IMR-90 (cell line): ENCODE results near the gene NOL12.

Experiments
- FOS ChIP-seq: fragments of 150-350 bp; IDR thresholded peaks from 2 replicates; pipeline ENCODE4 v1.6.1; 2016; ENCODE audit warnings: low read depth, low read length
- MAZ ChIP-seq: IDR thresholded peaks from 2 replicates; pipeline ENCODE4 v1.6.1; 2012; ENCODE audit warnings: low read depth, mild to moderate bottlenecking, low read length, improper control_type of control experiment, moderate library complexity, borderline replicate concordance
- POLR2A ChIP-seq: IDR thresholded peaks from 2 replicates; pipeline ENCODE4 v1.6.1; 2012; ENCODE audit warnings: mild to moderate bottlenecking, low read depth, low read length
- RFX5 ChIP-seq: IDR thresholded peaks from 2 replicates; pipeline ENCODE4 v1.8.0; 2012; ENCODE audit warnings: low read depth, mild to moderate bottlenecking, low read length, moderate library complexity
- TF ChIP-seq, protein P1 (sequence below): conservative IDR thresholded peaks from 2 replicates; pipeline ENCODE4 v1.5.1; 2012; ENCODE audit warnings: mild to moderate bottlenecking, low read depth, low read length, improper control_type of control experiment
- TF ChIP-seq, protein P2 (sequence below): fragments of 150-350 bp; IDR thresholded peaks from 2 replicates; pipeline ENCODE4 v1.6.1; 2017; ENCODE audit warnings: mild to moderate bottlenecking, antibody characterized with exemption, low read length, low read depth

DNA sequence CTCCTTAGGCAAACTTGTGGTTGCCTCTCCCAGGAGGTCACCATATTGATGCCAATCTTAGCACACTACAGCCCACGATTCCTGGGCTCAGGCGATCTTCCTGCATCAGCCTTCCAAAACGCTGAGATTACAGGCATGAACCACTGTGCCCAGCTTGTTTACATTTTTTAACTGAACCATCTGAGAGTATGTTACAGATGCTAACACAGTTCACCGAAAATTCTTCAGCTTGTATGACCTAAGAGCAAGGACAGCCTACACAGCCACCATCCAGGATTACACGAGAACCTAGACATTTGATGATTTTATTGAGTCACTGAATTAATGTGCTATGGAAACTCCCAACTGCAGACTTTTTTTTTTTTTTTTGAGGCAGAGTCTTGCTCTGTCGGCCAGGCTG is 16.6 kb upstream of the NOL12 start:
- TF ChIP-seq POLR2A = no peak
- TF ChIP-seq FOS = 0 out of 2 replicates have a peak, but pooled peaks have one; percentile 13
- TF ChIP-seq RFX5 = no peak
- TF ChIP-seq, protein P1, sequence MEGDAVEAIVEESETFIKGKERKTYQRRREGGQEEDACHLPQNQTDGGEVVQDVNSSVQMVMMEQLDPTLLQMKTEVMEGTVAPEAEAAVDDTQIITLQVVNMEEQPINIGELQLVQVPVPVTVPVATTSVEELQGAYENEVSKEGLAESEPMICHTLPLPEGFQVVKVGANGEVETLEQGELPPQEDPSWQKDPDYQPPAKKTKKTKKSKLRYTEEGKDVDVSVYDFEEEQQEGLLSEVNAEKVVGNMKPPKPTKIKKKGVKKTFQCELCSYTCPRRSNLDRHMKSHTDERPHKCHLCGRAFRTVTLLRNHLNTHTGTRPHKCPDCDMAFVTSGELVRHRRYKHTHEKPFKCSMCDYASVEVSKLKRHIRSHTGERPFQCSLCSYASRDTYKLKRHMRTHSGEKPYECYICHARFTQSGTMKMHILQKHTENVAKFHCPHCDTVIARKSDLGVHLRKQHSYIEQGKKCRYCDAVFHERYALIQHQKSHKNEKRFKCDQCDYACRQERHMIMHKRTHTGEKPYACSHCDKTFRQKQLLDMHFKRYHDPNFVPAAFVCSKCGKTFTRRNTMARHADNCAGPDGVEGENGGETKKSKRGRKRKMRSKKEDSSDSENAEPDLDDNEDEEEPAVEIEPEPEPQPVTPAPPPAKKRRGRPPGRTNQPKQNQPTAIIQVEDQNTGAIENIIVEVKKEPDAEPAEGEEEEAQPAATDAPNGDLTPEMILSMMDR = no peak
- TF ChIP-seq, protein P2, sequence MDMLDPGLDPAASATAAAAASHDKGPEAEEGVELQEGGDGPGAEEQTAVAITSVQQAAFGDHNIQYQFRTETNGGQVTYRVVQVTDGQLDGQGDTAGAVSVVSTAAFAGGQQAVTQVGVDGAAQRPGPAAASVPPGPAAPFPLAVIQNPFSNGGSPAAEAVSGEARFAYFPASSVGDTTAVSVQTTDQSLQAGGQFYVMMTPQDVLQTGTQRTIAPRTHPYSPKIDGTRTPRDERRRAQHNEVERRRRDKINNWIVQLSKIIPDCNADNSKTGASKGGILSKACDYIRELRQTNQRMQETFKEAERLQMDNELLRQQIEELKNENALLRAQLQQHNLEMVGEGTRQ = no peak
- TF ChIP-seq MAZ = no peak
